WTC11 (cell line): ENCODE data around the gene BRCA1. TPM values are rescaled to one million over a fixed set of nuclear protein-coding genes. Genes with fewer than 3 reads are reported as not detected.
A peak's percentile ranks its signal among the peaks of the same experiment; 100 is the strongest.

Experiments used
- ATAC-seq: fragments of 200-7000 bp; cut with Tn5 transposase; 2 replicates; pipeline ENCODE4 v1.10.0; 2021; ENCODE audit warnings: mild to moderate bottlenecking, moderate library complexity
- CTCF ChIA-PET: fragments of 300-600 bp; sonication (Branson Sonifier 250); formaldehyde crosslinking; loops from one replicate; lab custom pipeline; 2021; ENCODE audit warnings: antibody characterized with exemption; lab: Charles Lee
- POLR2A ChIA-PET: fragments of 350-600 bp; sonication (Branson Sonifier 250); formaldehyde crosslinking; loops from one replicate; lab custom pipeline; 2021; ENCODE audit warnings: antibody characterized with exemption; lab: Charles Lee
- DNase-seq: peaks from one replicate; pipeline ENCODE4 v3.0.0; 2021; ENCODE audit warnings: low spot score
- H3K27ac Mint-ChIP-seq: 2 replicates; pipeline ENCODE4 v1.8.0; 2021; ENCODE audit warnings: mixed read lengths
- H3K27me3 Mint-ChIP-seq: 2 replicates; pipeline ENCODE4 v1.8.0; 2021; ENCODE audit warnings: low read depth, mild to moderate bottlenecking, moderate library complexity, mixed read lengths
- H3K36me3 Mint-ChIP-seq: 2 replicates; pipeline ENCODE4 v1.8.0; 2021; ENCODE audit warnings: mixed read lengths
- H3K4me1 Mint-ChIP-seq: 2 replicates; pipeline ENCODE4 v1.8.0; 2022; ENCODE audit warnings: mixed read lengths
- H3K4me3 Mint-ChIP-seq: 2 replicates; pipeline ENCODE4 v1.8.0; 2021; ENCODE audit warnings: mild to moderate bottlenecking, moderate library complexity, mixed read lengths
- H3K9me3 Mint-ChIP-seq: 2 replicates; pipeline ENCODE4 v1.8.0; 2021; ENCODE audit warnings: mixed read lengths
- CDX4 ChIP-seq: fragments of 250-450 bp; sonication (Bioruptor Pico); IDR thresholded peaks from 2 replicates; pipeline ENCODE4 v1.9.0; 2021; ENCODE audit warnings: moderate library complexity, mild to moderate bottlenecking, inconsistent platforms, borderline replicate concordance
- E2F4 ChIP-seq: sonication (generic); formaldehyde crosslinking; IDR thresholded peaks from 2 replicates; pipeline ENCODE4 v1.8.1; 2022; ENCODE audit warnings: low read depth, mild to moderate bottlenecking, moderate library complexity, missing genetic modification reagents, borderline replicate concordance
- FOXK1 ChIP-seq: sonication (generic); formaldehyde crosslinking; IDR thresholded peaks from 2 replicates; pipeline ENCODE4 v1.8.0; 2022; ENCODE audit warnings: mild to moderate bottlenecking, moderate library complexity, missing genetic modification reagents
- FOXP4 ChIP-seq: sonication (generic); formaldehyde crosslinking; IDR thresholded peaks from 2 replicates; pipeline ENCODE4 v1.8.0; 2022; ENCODE audit warnings: mild to moderate bottlenecking, missing genetic modification reagents
- GRHL2 ChIP-seq: fragments of 250-450 bp; sonication (Bioruptor Pico); IDR thresholded peaks from 2 replicates; pipeline ENCODE4 v1.8.0; 2022; ENCODE audit warnings: mild to moderate bottlenecking, moderate library complexity; ENCODE audit not compliant: insufficient replicate concordance, severe bottlenecking
- IRF1 ChIP-seq: sonication (generic); formaldehyde crosslinking; IDR thresholded peaks from 2 replicates; pipeline ENCODE4 v1.8.0; 2023; ENCODE audit warnings: missing genetic modification reagents
- JUN ChIP-seq: sonication (generic); formaldehyde crosslinking; IDR thresholded peaks from 2 replicates; pipeline ENCODE4 v1.8.0; 2023; ENCODE audit warnings: mild to moderate bottlenecking, missing genetic modification reagents
- KAT7 ChIP-seq: sonication (generic); formaldehyde crosslinking; IDR thresholded peaks from 2 replicates; pipeline ENCODE4 v1.8.1; 2023; ENCODE audit warnings: missing genetic modification reagents, mild to moderate bottlenecking, borderline replicate concordance
- MAX ChIP-seq: sonication (generic); formaldehyde crosslinking; IDR thresholded peaks from 2 replicates; pipeline ENCODE4 v1.8.0; 2022; ENCODE audit warnings: mild to moderate bottlenecking, missing genetic modification reagents
- NR2C2 ChIP-seq: sonication (generic); formaldehyde crosslinking; IDR thresholded peaks from 2 replicates; pipeline ENCODE4 v1.8.0; 2022; ENCODE audit warnings: mild to moderate bottlenecking, missing genetic modification reagents
- SP1 ChIP-seq: sonication (generic); formaldehyde crosslinking; conservative IDR thresholded peaks from 2 replicates; pipeline ENCODE4 v1.8.1; 2022; ENCODE audit warnings: missing genetic modification reagents
- STAT6 ChIP-seq: sonication (generic); formaldehyde crosslinking; conservative IDR thresholded peaks from 2 replicates; pipeline ENCODE4 v1.8.1; 2023; ENCODE audit warnings: mild to moderate bottlenecking, low read depth, missing genetic modification reagents, moderate library complexity
- TP53 ChIP-seq: sonication (generic); formaldehyde crosslinking; IDR thresholded peaks from 2 replicates; pipeline ENCODE4 v1.8.1; 2023; ENCODE audit warnings: mild to moderate bottlenecking, missing genetic modification reagents
- USF2 ChIP-seq: sonication (generic); formaldehyde crosslinking; IDR thresholded peaks from 2 replicates; pipeline ENCODE4 v1.8.1; 2023; ENCODE audit warnings: mild to moderate bottlenecking, missing genetic modification reagents, moderate library complexity
- ZNF121 ChIP-seq: sonication (generic); formaldehyde crosslinking; IDR thresholded peaks from 2 replicates; pipeline ENCODE4 v1.8.0; 2023; ENCODE audit warnings: missing genetic modification reagents
- ZNF423 ChIP-seq: fragments of 250-450 bp; sonication (Bioruptor Pico); IDR thresholded peaks from 2 replicates; pipeline ENCODE4 v2.1.2; 2022; ENCODE audit warnings: mild to moderate bottlenecking, moderate library complexity
- ZNF512 ChIP-seq: sonication (generic); formaldehyde crosslinking; IDR thresholded peaks from 2 replicates; pipeline ENCODE4 v1.8.1; 2022; ENCODE audit warnings: missing genetic modification reagents, borderline replicate concordance
- total RNA-seq: library from RNA; stranded (reverse); gene quantifications from 3 replicates; pipeline ENCODE4 v1.2.3, GENCODE V29; 2021
- TF ChIP-seq, protein P1 (sequence below): sonication (generic); formaldehyde crosslinking; IDR thresholded peaks from 2 replicates; pipeline ENCODE4 v1.8.1; 2023; ENCODE audit warnings: mild to moderate bottlenecking, moderate library complexity, missing genetic modification reagents
- TF ChIP-seq, protein P2 (sequence below): sonication (generic); formaldehyde crosslinking; IDR thresholded peaks from 2 replicates; pipeline ENCODE4 v1.8.0; 2023; ENCODE audit warnings: mild to moderate bottlenecking, missing genetic modification reagents

BRCA1 gene
- total RNA-seq, 1 experiment from 2014 or later: 37.8 TPM

- Mint-ChIP-seq H3K27ac (peak within 1 kb of the TSS; percentile 91), H3K4me3 (peak within 1 kb of the TSS; percentile 94), H3K9me3 (no peaks in the 10 kb centered on the region), H3K4me1 (peaks cover 29% of the 10 kb centered on the region), H3K36me3 (peaks cover 10% of the 10 kb centered on the region), H3K27me3 (no peaks in the 10 kb centered on the region)
- POLR2A ChIA-PET: interaction anchor here (0.6 to 2.3 kb wide), 11 partner anchors 10 to 294 kb away, joined by 3 to 27 read pairs (median 4); partner anchors contain the start of genes IFI35, NBR1 and RPL27
- ATAC-seq: peak; percentile 43
- peak; percentile 86 for DNase-seq
- CTCF ChIA-PET: interaction anchor here (0.5 to 1.8 kb wide), 11 partner anchors 12 to 496 kb away, joined by 3 to 14 read pairs (median 5); partner anchors contain the start of genes IFI35, RPL27 and TMEM106A
- TF ChIP-seq, protein P1, sequence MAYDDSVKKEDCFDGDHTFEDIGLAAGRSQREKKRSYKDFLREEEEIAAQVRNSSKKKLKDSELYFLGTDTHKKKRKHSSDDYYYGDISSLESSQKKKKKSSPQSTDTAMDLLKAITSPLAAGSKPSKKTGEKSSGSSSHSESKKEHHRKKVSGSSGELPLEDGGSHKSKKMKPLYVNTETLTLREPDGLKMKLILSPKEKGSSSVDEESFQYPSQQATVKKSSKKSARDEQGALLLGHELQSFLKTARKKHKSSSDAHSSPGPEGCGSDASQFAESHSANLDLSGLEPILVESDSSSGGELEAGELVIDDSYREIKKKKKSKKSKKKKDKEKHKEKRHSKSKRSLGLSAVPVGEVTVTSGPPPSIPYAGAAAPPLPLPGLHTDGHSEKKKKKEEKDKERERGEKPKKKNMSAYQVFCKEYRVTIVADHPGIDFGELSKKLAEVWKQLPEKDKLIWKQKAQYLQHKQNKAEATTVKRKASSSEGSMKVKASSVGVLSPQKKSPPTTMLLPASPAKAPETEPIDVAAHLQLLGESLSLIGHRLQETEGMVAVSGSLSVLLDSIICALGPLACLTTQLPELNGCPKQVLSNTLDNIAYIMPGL (CRISPR knock-in tag): peak; percentile 95
- TF ChIP-seq GRHL2 (CRISPR knock-in tag): no peak
- TF ChIP-seq E2F4 (CRISPR knock-in tag): no peak
- no peak for TF ChIP-seq STAT6
- peak; percentile 76 for TF ChIP-seq SP1 (CRISPR knock-in tag)
- TF ChIP-seq, protein P2, sequence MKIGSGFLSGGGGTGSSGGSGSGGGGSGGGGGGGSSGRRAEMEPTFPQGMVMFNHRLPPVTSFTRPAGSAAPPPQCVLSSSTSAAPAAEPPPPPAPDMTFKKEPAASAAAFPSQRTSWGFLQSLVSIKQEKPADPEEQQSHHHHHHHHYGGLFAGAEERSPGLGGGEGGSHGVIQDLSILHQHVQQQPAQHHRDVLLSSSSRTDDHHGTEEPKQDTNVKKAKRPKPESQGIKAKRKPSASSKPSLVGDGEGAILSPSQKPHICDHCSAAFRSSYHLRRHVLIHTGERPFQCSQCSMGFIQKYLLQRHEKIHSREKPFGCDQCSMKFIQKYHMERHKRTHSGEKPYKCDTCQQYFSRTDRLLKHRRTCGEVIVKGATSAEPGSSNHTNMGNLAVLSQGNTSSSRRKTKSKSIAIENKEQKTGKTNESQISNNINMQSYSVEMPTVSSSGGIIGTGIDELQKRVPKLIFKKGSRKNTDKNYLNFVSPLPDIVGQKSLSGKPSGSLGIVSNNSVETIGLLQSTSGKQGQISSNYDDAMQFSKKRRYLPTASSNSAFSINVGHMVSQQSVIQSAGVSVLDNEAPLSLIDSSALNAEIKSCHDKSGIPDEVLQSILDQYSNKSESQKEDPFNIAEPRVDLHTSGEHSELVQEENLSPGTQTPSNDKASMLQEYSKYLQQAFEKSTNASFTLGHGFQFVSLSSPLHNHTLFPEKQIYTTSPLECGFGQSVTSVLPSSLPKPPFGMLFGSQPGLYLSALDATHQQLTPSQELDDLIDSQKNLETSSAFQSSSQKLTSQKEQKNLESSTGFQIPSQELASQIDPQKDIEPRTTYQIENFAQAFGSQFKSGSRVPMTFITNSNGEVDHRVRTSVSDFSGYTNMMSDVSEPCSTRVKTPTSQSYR: 0 out of 2 replicates have a peak, but pooled peaks have one; percentile 28
- TF ChIP-seq ZNF423 (CRISPR knock-in tag): no peak
- peak; percentile 86; the same call in 1 of the 2 replicates for TF ChIP-seq KAT7 (CRISPR knock-in tag)
- TF ChIP-seq CDX4 (CRISPR knock-in tag): no peak
- TF ChIP-seq IRF1 (CRISPR knock-in tag): 0 out of 2 replicates have a peak, but pooled peaks have one; percentile 16
- no peak for TF ChIP-seq ZNF121 (CRISPR knock-in tag)
- TF ChIP-seq FOXK1: peak; percentile 86
- TF ChIP-seq JUN (CRISPR knock-in tag): 0 out of 2 replicates have a peak, but pooled peaks have one; percentile 36
- TF ChIP-seq TP53 (CRISPR knock-in tag): 0 out of 2 replicates have a peak, but pooled peaks have one; percentile 36
- peak; percentile 43; the same call in 1 of the 2 replicates for TF ChIP-seq NR2C2 (CRISPR knock-in tag)
- no peak for TF ChIP-seq ZNF512 (CRISPR knock-in tag)
- peak; percentile 19 for TF ChIP-seq FOXP4 (CRISPR knock-in tag)
- TF ChIP-seq MAX (CRISPR knock-in tag): peak; percentile 21; the same call in 1 of the 2 replicates
- TF ChIP-seq USF2 (CRISPR knock-in tag): 0 out of 2 replicates have a peak, but pooled peaks have one; percentile 34
These were observed 103.2 kb downstream of the BRCA1 start, which contains the start of gene VAT1 for GRCh38 chr17:43021741-43022512. Gene VAT1 (minus strand): TSS chr17:43022385. CDS start chr17:43022322, 63 bp downstream.
